IMR-90 (cell line): ENCODE results near the gene FAM110D. TPM values are rescaled to one million over a fixed set of nuclear protein-coding genes. Genes with fewer than 3 reads are reported as not detected.

ENCODE experiments used
- ATAC-seq: fragments of 200-7000 bp; cut with Tn5 transposase; 2 replicates; pipeline ENCODE4 v1.9.1; 2020; ENCODE audit warnings: low read depth, mild to moderate bottlenecking, moderate library complexity
- BruUV-seq: library from RNA; stranded (reverse); fragments of 400-500 nt; replicated peaks from 2 replicates; lab custom pipeline; 2021; lab: Mats Ljungman, UMichigan
- CTCF ChIA-PET: fragments of 300-600 bp; formaldehyde crosslinking; extraction: SDS; loops from one replicate; lab custom pipeline; 2021; ENCODE audit warnings: antibody characterized with exemption; lab: Yijun Ruan, JAX
- POLR2A ChIA-PET: fragments of 300-600 bp; sonication (Branson Sonifier 250); formaldehyde crosslinking; loops from one replicate; lab custom pipeline; 2022; ENCODE audit warnings: antibody characterized with exemption; ENCODE audit not compliant: unreplicated experiment; lab: Charles Lee
- DNase-seq: peaks from one replicate; pipeline ENCODE4 v3.0.0; 2013
- H2AFZ ChIP-seq: replicated peaks from 2 replicates; pipeline ENCODE3; 2013; ENCODE audit warnings: low read length, mild to moderate bottlenecking; ENCODE audit not compliant: poor library complexity
- H2AK5ac ChIP-seq: 2 replicates; pipeline ENCODE4 v1.6.1; 2013; ENCODE audit warnings: low read depth, low read length, inconsistent platforms
- H2AK9ac ChIP-seq: replicated peaks from 2 replicates; pipeline ENCODE3; 2013; ENCODE audit warnings: mild to moderate bottlenecking, low read depth, low read length, moderate library complexity; ENCODE audit not compliant: poor library complexity
- H2BK120ac ChIP-seq: 2 replicates; pipeline ENCODE4 v1.6.1; 2013; ENCODE audit warnings: low read depth, low read length, inconsistent platforms
- H2BK15ac ChIP-seq: 3 replicates; pipeline ENCODE4 v1.6.1; 2013; ENCODE audit warnings: low read depth, low read length, inconsistent platforms
- H2BK20ac ChIP-seq: 2 replicates; pipeline ENCODE4 v1.6.1; 2013; ENCODE audit warnings: low read depth, mild to moderate bottlenecking, inconsistent platforms, low read length, moderate library complexity
- H2BK5ac ChIP-seq: 2 replicates; pipeline ENCODE4 v1.6.1; 2013; ENCODE audit warnings: mild to moderate bottlenecking, low read depth, low read length, inconsistent platforms; ENCODE audit not compliant: poor library complexity, severe bottlenecking
- H3K14ac ChIP-seq: replicated peaks from 2 replicates; pipeline ENCODE4 v1.6.1; 2013; ENCODE audit warnings: low read depth, low read length, inconsistent platforms
- H3K18ac ChIP-seq: 2 replicates; pipeline ENCODE4 v1.6.1; 2013; ENCODE audit warnings: low read depth, low read length, control low read depth
- H3K23ac ChIP-seq: 2 replicates; pipeline ENCODE4 v1.6.1; 2013; ENCODE audit warnings: low read depth, low read length, inconsistent platforms
- H3K27ac ChIP-seq: 2 replicates; pipeline ENCODE4 v1.5.1; 2013; ENCODE audit warnings: mild to moderate bottlenecking, control low read depth, low read length; ENCODE audit not compliant: insufficient read depth
- H3K27me3 ChIP-seq: 2 replicates; pipeline ENCODE4 v1.6.1; 2013; ENCODE audit warnings: low read length; ENCODE audit not compliant: control insufficient read depth, insufficient read depth
- H3K36me3 ChIP-seq: 2 replicates; pipeline ENCODE4 v1.6.1; 2013; ENCODE audit warnings: low read length, mixed read lengths; ENCODE audit not compliant: control insufficient read depth, insufficient read depth
- H3K4ac ChIP-seq: 2 replicates; pipeline ENCODE4 v1.6.1; 2013; ENCODE audit warnings: low read depth, low read length, inconsistent platforms
- H3K4me1 ChIP-seq: 2 replicates; pipeline ENCODE4 v1.6.1; 2013; ENCODE audit warnings: low read length, mixed read lengths; ENCODE audit not compliant: control insufficient read depth, insufficient read depth
- H3K4me2 ChIP-seq: 2 replicates; pipeline ENCODE4 v1.6.1; 2013; ENCODE audit warnings: low read depth, mild to moderate bottlenecking, control low read depth, low read length, moderate library complexity
- H3K4me3 ChIP-seq: 2 replicates; pipeline ENCODE4 v1.5.1; 2013; ENCODE audit warnings: low read depth, mild to moderate bottlenecking, control low read depth, low read length, moderate library complexity; ENCODE audit not compliant: insufficient read depth
- H3K56ac ChIP-seq: 2 replicates; pipeline ENCODE4 v1.6.1; 2013; ENCODE audit warnings: low read length, inconsistent platforms; ENCODE audit not compliant: insufficient read depth; ENCODE audit errors: extremely low read depth
- H3K79me1 ChIP-seq, 2 experiments: 2 replicates each; pipeline ENCODE4 v1.6.1; 2013; ENCODE audit warnings: low read length in 2 of 2, inconsistent platforms in 1 of 2, low read depth in 1 of 2
- H3K9ac ChIP-seq: 2 replicates; pipeline ENCODE4 v1.6.1; 2013; ENCODE audit warnings: low read depth, low read length, control low read depth
- H3K9me1 ChIP-seq: 2 replicates; pipeline ENCODE4 v1.6.1; 2013; ENCODE audit warnings: low read length, inconsistent platforms; ENCODE audit not compliant: insufficient read depth
- H3K9me3 ChIP-seq: 2 replicates; pipeline ENCODE4 v1.6.1; 2013; ENCODE audit warnings: low read length; ENCODE audit not compliant: control insufficient read depth, insufficient read depth
- H4K20me1 ChIP-seq: 2 replicates; pipeline ENCODE4 v1.6.1; 2013; ENCODE audit warnings: low read length, inconsistent platforms; ENCODE audit not compliant: insufficient read depth
- H4K5ac ChIP-seq: 2 replicates; pipeline ENCODE4 v1.6.1; 2013; ENCODE audit warnings: mild to moderate bottlenecking, low read depth, low read length, control low read depth
- H4K8ac ChIP-seq, 2 experiments: 2 replicates each; pipeline ENCODE4 v1.6.1; 2013; ENCODE audit warnings: low read depth in 2 of 2, low read length in 2 of 2, control low read depth in 1 of 2, inconsistent platforms in 1 of 2
- H4K91ac ChIP-seq: 2 replicates; pipeline ENCODE4 v1.6.1; 2013; ENCODE audit warnings: low read depth, low read length, inconsistent platforms; ENCODE audit not compliant: insufficient read depth
- CTCF ChIP-seq: conservative IDR thresholded peaks from 2 replicates; pipeline ENCODE4 v1.5.1; 2012; ENCODE audit warnings: mild to moderate bottlenecking, low read depth, low read length, improper control_type of control experiment
- MAZ ChIP-seq: IDR thresholded peaks from 2 replicates; pipeline ENCODE4 v1.6.1; 2012; ENCODE audit warnings: low read depth, mild to moderate bottlenecking, low read length, improper control_type of control experiment, moderate library complexity, borderline replicate concordance
- MXI1 ChIP-seq: IDR thresholded peaks from 2 replicates; pipeline ENCODE4 v1.6.1; 2012; ENCODE audit warnings: low read depth, mild to moderate bottlenecking, low read length, moderate library complexity, borderline replicate concordance
- POLR2A ChIP-seq: IDR thresholded peaks from 2 replicates; pipeline ENCODE4 v1.6.1; 2012; ENCODE audit warnings: mild to moderate bottlenecking, low read depth, low read length
- RCOR1 ChIP-seq: IDR thresholded peaks from 2 replicates; pipeline ENCODE4 v1.6.1; 2012; ENCODE audit warnings: mild to moderate bottlenecking, low read length, improper control_type of control experiment; ENCODE audit not compliant: insufficient replicate concordance
- WGBS, 2 experiments: methylation state at CpG; one replicate each; pipeline versions ENCODE4 v1.1.5 to v1.1.7; 2013; ENCODE audit warnings: missing lambda C conversion rate in 2 of 2; ENCODE audit not compliant: insufficient read length in 1 of 2; ENCODE audit errors: extremely low coverage in 2 of 2; 5-methylcytosine and 5-hydroxymethylcytosine counted together
- dilution Hi-C: fragments of 300-500 bp; cut with HindIII; formaldehyde crosslinking; loops from one replicate; pipeline ENCODE4 v1.14.3; 2018; ENCODE audit warnings: low sequenced_read_pairs; ENCODE audit not compliant: unreplicated experiment
- in situ Hi-C: fragments of 300-500 bp; cut with MboI; formaldehyde crosslinking; loops from 3 replicates; pipeline ENCODE4 v1.14.3; 2019; ENCODE audit warnings: low sequenced_read_pairs, inconsistent platforms, mixed read lengths
- intact Hi-C: fragments of 100-400 bp; cut with micrococcal nuclease; formaldehyde crosslinking; loops from 2 replicates; pipeline ENCODE4 v1.10.0; 2022
- polyA plus RNA-seq, 3 experiments: library from polyadenylated mRNA; depleted of rRNA; stranded (reverse); fragments of >200 nt; gene quantifications; 2 replicates each; pipeline ENCODE4 v1.2.3, GENCODE V29; 2012; ENCODE audit warnings: low replicate concordance in 1 of 3
- total RNA-seq: library from RNA; depleted of rRNA; stranded (reverse); fragments of >200 nt; gene quantifications from 2 replicates; pipeline ENCODE4 v1.2.3, GENCODE V29; 2012

FAM110D gene
- total and polyA plus RNA-seq, 2 of the 4 experiments (the other 2 are of a cell fraction): not detected

GRCh38 chr1:26156285-26157038, 2.4 kb upstream of the FAM110D start:
- no peak overlapping the region for H2BK15ac ChIP-seq
- no peaks in the 10 kb centered on the region for H3K9me1 ChIP-seq
- BruUV-seq: no TSS peak
- H4K5ac ChIP-seq: no peak overlapping the region
- H2AFZ ChIP-seq: no peak overlapping the region
- ChIA-PET POLR2A (no interaction called here), CTCF (interaction anchor here (1.9 kb wide), 1 partner anchor 13 kb away, joined by 6 read pairs; the partner anchor contains the start of gene ZNF593)
- dilution Hi-C loops (no loop called here), intact Hi-C loops (no loop called here), in situ Hi-C loops (no loop called here)
- no peak overlapping the region for H3K14ac ChIP-seq
- no peak overlapping the region for H2AK9ac ChIP-seq
- no peak overlapping the region for H3K4me3 ChIP-seq
- H2BK5ac ChIP-seq: no peak overlapping the region
- peaks cover 3% of the 10 kb centered on the region for H3K4me1 ChIP-seq
- no peak overlapping the region for H4K8ac ChIP-seq
- ATAC-seq: no peak
- H2BK20ac ChIP-seq: no peak overlapping the region
- DNase-seq: no peak
- no peak overlapping the region; the same call in 1 of the 2 replicates for H3K23ac ChIP-seq
- 51% methylated on average over 5 of the region's 12 CpGs; no CpG with 5 or more reads in 1 of the 2 experiments for WGBS, 2 experiments
- H3K27ac ChIP-seq: no peak overlapping the region
- no peaks in the 10 kb centered on the region for H4K20me1 ChIP-seq
- no peak overlapping the region for H3K9ac ChIP-seq
- H3K56ac ChIP-seq: no peak overlapping the region; the same call in 1 of the 2 replicates
- H2AK5ac ChIP-seq: no peak overlapping the region
- H3K36me3 ChIP-seq: no peaks in the 10 kb centered on the region
- H3K4ac ChIP-seq: no peak overlapping the region
- no peak overlapping the region for H3K18ac ChIP-seq
- TF ChIP-seq MXI1 (no peak), RCOR1 (no peak), MAZ (no peak), POLR2A (no peak), CTCF (no peak)
- no peaks in the 10 kb centered on the region for H3K9me3 ChIP-seq
- H3K79me1 ChIP-seq: no peaks in the 10 kb centered on the region
- H3K27me3 ChIP-seq: peaks cover 51% of the 10 kb centered on the region
- H4K91ac ChIP-seq: no peak overlapping the region
- H3K4me2 ChIP-seq: no peak overlapping the region
- H2BK120ac ChIP-seq: no peak overlapping the region
